Purkinje cell (primary cell): ENCODE measurements around the gene ACSS2. TPM values are rescaled to one million over a fixed set of nuclear protein-coding genes. Genes with fewer than 3 reads are reported as not detected.

ENCODE experiments used
- polyA plus RNA-seq: library from polyadenylated mRNA; unstranded; fragments of >200 nt; fragmentation: Nextera tagmentation; gene quantifications from 2 replicates; pipeline ENCODE4 v1.2.1, GENCODE V29; 2014

ACSS2 gene
- polyA plus RNA-seq = 13.0 and 24.7 TPM in 2 replicates

GRCh38 chr20:34876406-34877282 is at the start of gene ACSS2:
ACSS2 (plus strand) TSS chr20:34876612; CDS start chr20:34876646, 34 bp downstream.

GRCh38 chr20:34872622-34873224 is 3.7 kb upstream of the ACSS2 start, which contains the start of gene GGT7:
GGT7 (minus strand) TSS chr20:34872856; CDS start chr20:34872815, 41 bp downstream.

GRCh38 chr20:34955231-34956040 is 79.0 kb downstream of the ACSS2 start, which contains the start of the genes GSS and MYH7B:
GSS (minus strand) TSS chr20:34955806; CDS start chr20:34951852, 3,954 bp downstream.
MYH7B (plus strand) TSS chr20:34955868; CDS start chr20:34978006, 22,138 bp downstream.

Other genes with a start within 250 kb of the ACSS2 start
- gene PIGU, start 199.5 kb upstream of the ACSS2 start, polyA plus RNA-seq = 5.3 and 20.2 TPM in 2 replicates
- 3.0 and 4.1 TPM in 2 replicates for gene TP53INP2, start 172.3 kb upstream of the ACSS2 start, polyA plus RNA-seq
- gene NCOA6, start 51.0 kb upstream of the ACSS2 start, polyA plus RNA-seq = 16.2 and 27.8 TPM in 2 replicates
- gene GGT7, start 3.8 kb upstream of the ACSS2 start, polyA plus RNA-seq = 0.41 and 0.82 TPM in 2 replicates
- 12.4 and 18.9 TPM in 2 replicates for gene GSS, start 79.2 kb downstream of the ACSS2 start, polyA plus RNA-seq
- 1.2 and 2.0 TPM in 2 replicates for gene MYH7B, start 79.3 kb downstream of the ACSS2 start, polyA plus RNA-seq
- 9.4 and 9.9 TPM in 2 replicates for gene TRPC4AP, start 216.2 kb downstream of the ACSS2 start, polyA plus RNA-seq